Peyer's patch (tissue), 4 donors: ENCODE data around the gene SIRPG.

Experiments
- CTCF ChIP-seq, 6 experiments: fragments of 450-650 bp in 4 of 6; fragments of 200-600 bp in 2 of 6; sonication (generic) in 1 of 6; IDR thresholded peaks; one replicate each; pipeline ENCODE4 v1.5.1; 2017 to 2019; ENCODE audit warnings: antibody characterized with exemption in 6 of 6, mild to moderate bottlenecking in 3 of 6, moderate library complexity in 1 of 6
- POLR2A ChIP-seq, 2 donors: fragments of 450-650 bp; IDR thresholded peaks; one replicate each; pipeline ENCODE4 v1.5.1; 2017; ENCODE audit warnings: antibody characterized with exemption in 2 of 2, mild to moderate bottlenecking in 2 of 2, moderate library complexity in 2 of 2

- TF ChIP-seq CTCF (IDR thresholded peaks at IDR 0.05) (no peak), POLR2A (IDR thresholded peaks at IDR 0.05) (no peak)
These were observed 40.0 kb upstream of the SIRPG start for GRCh38 chr20:1697592-1697991.
